HT1080 (cell line): ENCODE measurements around the gene SFMBT1. TPM values are rescaled to one million over a fixed set of nuclear protein-coding genes. Genes with fewer than 3 reads are reported as not detected.
A peak's percentile ranks its signal among the peaks of the same experiment; 100 is the strongest.
"Not testable (repeated sequence)": the region's sequence is repeated elsewhere in the genome, so short reads cannot be mapped to it uniquely, and the experiment has no call there.

Experiments
- DNase-seq: peaks from one replicate; pipeline ENCODE4 v3.0.0-alpha.2; 2015; ENCODE audit warnings: low read depth
- total RNA-seq: library from RNA; depleted of rRNA; stranded (reverse); fragments of >200 nt; shearing (Covaris generic); gene quantifications from 2 replicates; pipeline ENCODE4 v1.2.3, GENCODE V29; 2014

SFMBT1 gene
- total RNA-seq, 1 experiment from 2014 or later, result 11.8 TPM

DNA sequence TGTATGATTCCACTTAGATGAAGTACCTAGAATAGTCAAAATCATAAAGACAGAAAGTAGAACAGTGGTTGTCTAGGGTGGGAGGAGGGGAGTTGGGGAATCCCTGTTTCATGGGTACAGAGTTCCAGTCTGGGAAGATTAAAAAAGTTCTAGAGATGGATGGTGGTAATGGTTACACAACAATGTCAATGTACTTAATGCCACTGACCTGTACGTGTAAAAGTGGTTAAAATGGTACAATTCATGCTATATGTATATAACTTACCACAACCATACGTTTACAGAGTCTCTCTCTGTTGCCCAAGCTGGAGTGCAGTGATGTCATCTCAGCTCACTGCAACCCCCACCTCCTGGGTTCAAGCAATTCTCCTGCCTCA lies 6.5 kb downstream of the SFMBT1 start:
- no peak for DNase-seq

DNA sequence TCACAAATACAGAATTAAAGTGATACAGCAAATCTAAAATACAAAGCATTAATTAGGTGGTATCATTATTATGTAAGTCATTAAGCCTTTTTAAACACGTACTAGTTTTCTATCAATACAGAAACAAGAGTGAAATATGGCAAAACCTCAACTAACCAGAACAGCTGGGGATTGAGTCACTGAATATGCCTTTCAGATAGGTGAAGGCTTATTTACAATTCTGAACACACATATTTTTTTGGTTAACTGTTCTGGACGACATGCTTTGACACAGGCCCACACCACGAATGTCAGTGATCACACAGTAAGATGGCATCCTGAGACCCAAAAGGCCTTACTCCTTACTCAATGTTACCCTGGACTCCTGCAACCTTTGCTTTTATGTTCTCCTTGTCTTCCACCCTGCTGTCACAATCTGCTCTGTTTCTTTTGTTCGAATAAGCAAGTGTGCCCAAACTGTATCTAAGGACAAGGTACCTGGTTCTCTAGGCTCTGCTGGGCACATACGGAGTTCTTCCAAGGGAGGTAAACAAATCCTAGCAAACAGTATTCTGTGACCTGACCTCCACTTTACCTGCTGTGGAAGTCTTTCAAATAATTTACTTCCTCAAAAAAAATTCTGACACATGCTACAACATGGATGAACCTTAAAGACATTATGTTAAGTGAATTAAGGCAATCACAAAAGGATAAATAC lies 7.0 kb downstream of the SFMBT1 start:
- DNase-seq, result no peak

DNA sequence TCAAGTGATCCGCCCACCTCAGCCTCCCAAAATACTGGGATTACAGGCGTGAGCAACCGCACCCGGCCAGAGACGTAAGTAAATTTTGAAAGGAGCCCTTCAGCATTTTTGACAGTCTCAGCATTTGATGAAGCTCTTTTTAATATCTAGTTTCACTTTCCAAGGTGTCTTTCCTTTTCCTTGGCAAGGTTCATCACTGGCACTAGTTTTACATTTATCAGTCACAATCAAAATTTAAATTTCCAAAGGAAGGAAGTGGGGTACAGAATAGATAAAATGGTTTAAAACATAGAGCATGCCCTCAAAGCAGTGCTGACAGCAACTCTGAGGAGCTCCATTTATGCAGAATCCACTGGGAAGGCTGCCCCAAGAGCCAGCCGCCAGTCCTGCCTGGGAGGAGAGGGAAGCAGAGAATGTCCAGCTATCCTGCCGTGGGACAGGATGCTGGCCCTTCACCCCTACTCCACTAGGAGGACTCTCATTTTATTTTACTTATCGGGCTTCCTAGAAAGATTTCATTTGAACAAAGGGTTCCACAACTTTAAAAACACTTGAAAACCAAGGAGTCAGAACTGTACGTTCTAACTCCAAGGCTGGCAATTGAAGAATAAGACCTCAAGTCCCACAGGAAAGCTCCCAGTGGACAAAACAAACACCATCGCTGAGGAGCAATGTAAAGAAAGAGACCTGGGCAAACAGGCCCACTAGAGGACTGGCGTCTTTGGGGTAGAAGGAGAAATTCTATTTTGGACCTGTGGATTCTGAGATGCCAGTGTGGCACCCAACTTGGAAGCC lies 9.9 kb downstream of the SFMBT1 start:
- DNase-seq, result no peak

DNA sequence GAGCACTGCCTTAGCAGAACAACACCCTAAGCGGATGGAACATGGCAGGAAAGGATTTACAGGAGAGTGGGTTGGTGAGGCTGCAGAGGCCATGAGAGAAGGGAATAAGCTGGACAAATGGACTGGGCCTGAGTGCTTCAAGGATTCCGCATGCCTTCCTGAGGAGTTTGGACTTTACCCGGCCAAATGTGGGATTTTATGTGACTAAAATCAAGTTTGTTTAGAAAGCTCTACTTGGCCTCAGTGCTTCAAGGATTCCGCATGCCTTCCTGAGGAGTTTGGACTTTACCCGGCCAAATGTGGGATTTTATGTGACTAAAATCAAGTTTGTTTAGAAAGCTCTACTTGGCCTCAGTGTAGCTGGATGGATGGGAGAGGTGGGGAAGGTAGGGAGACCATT lies 10.9 kb downstream of the SFMBT1 start:
- DNase-seq, result not testable (repeated sequence)

DNA sequence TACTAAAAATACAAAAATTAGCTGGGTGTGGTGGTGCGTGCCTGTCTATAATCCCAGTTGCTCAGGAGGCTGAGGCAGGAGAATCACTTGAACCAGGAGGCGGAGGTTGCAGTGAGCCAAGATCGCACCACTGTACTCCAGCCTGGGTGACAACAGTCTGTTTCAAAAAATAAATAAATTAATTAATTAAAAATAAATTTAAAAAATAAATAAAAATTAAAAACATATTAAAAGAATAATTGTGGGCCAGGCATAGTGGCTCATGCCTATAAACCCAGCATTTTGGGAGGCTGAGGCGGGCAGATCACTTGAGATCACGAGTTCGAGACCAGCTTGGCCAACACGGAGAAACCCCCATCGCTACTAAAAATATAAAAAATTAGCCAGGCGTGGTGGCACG lies 11.5 kb downstream of the SFMBT1 start:
- DNase-seq, result not testable (repeated sequence)

DNA sequence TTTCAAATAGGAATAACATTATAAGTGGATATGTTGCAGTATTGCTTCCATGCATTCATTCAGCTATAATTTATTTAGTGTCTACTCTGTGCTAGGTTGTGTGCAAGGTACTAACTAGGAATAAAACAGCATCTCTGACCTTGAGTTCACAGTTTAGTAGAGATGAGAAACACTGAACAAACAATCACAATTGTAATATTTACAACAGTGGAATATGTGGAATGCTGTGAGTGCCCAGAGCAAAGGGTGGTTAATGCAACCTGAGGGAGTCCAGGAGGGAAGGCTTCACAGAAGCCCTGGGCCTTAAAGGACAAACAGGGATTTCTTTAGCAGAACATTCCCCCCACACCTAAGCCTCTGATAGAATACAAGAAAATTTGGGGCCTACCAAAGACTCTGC lies 13.3 kb downstream of the SFMBT1 start:
- DNase-seq, result no peak

DNA sequence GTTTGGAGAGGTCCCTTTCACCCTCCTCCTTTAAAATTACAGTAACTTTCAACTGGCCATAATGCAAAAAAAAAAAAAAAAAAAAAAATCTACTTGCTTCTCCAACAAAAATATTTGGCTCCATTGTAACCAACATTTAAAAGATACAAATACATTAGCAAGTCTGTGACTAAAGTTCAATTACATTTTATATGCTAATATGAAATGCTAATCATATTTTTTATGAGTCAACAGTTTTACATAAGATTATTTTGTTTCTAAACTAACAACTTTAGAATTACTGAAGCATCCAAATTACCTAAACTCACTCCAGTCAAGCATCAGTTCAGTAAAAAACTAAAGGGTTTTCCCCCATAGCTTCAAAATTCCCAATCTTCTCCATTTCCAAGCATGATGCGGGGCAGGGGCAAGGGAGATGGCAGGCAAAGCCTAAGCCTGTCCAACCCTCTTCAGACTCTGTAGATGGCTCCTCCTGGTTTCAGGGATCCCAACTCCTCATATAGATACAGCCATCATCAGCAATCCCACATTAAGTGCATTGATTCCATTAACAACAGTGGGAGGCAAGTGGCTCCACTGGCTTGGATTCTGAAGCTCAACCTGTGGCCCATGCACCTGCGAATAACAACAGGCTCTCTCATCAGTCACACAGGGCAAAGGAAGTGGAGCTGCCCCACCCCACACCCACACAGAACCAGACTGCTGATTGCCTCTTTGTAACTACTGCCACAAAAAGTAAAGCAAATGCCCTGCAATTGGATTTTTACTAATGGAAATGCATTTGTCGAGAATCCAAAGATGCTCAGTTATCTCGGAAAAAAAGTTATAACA lies 15.0 kb downstream of the SFMBT1 start:
- no peak for DNase-seq

DNA sequence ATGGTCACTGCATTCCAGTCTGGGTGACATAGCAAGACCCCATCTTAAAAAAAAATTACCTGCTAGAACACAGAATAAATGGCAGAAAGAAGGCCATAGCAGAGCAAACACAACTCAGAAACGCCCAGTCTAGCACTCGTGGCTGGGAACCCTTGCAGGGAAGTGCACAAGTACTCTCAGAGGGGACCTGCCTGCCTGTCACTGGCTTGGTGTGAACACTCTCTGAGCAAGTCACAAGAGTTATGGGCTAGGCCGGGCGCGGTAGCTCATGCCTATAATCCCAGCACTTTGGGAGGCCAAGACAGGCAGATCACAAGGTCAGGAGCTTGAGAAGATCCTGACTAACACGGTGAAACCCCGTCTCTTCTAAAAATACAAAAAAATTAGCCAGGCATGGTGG lies 17.2 kb downstream of the SFMBT1 start:
- no peak for DNase-seq

DNA sequence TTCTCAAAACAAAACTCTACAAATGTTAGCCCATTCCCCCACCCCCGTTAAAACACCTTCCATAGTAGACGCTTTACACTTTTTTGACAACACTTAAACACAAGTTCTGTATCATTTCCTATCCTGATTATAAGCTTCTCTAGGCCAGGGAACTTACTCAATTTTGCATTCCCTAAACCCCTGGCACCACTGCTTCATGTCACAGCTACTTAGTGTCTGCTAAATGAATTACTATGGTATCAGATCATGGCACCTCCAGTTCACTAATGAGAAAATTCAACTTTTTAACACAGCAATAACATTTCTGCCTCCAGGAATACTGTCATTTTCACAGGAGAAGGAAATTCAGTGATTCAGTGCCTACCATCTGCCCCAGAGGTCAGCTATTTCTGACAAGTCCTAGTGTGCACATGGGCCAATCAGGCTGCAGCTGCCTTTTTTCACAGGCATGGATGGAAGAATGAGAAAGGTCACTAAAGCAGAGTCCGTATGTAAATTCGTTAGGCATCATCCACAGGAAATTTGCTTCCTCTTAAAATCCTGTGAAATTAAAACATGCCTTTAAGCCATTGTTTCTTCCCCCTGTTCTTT lies 18.5 kb downstream of the SFMBT1 start:
- DNase-seq, result no peak

DNA sequence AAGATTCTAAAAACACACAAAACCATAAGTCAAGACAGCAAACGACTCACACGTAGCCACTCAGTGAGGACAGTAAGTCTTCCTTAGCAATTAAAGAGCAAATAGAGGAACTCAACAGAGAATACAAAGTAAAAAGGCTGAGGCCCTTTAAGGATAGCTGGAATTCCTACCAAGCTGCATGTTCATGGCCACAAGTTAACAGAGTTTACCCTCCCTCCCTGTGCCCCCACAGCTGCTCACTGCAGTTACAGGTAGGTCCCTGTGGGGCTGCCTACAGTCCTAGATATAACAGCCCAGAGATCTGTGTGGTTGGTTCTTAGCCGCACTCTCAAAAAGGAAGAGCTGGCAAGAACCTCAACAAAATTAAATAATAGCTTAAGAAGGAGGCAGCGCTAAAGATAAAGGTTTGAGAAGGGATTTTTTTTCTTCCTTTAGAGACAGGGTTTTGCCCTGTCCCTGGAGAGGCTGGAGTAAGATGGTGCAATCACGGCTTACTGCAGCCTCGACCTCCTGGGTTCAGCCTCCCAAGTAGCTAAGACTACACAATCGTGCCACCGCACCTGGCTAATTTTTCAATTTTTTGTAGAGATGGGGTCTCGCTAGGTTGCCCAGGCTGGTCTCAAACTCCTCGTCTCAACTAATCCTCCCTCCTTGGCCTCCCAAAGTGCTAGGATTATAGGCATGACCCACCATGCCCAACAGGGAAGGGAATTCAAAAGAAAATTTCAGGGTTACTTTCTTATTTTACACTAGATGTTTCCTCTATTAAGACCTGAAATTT lies 19.3 kb downstream of the SFMBT1 start:
- DNase-seq, result no peak

DNA sequence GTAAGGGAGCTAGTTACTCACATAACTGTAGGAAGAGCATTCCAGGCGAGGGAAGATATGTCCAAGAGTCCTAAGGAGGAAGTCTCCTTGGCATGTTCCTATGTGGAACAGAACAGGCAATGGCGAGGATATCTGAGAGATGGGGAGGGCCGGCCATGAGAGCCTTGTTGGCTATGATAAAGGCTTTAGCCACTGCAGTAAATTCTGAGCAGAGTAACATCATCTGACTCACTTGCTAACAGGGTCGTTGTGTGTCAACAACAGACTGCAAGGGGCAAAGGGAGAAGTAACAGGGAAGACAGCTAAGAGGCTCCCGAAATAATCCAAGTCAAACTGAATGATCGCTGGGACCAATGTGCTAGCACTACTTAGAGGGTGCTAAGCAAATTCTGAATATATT lies 21.6 kb downstream of the SFMBT1 start:
- no peak for DNase-seq

DNA sequence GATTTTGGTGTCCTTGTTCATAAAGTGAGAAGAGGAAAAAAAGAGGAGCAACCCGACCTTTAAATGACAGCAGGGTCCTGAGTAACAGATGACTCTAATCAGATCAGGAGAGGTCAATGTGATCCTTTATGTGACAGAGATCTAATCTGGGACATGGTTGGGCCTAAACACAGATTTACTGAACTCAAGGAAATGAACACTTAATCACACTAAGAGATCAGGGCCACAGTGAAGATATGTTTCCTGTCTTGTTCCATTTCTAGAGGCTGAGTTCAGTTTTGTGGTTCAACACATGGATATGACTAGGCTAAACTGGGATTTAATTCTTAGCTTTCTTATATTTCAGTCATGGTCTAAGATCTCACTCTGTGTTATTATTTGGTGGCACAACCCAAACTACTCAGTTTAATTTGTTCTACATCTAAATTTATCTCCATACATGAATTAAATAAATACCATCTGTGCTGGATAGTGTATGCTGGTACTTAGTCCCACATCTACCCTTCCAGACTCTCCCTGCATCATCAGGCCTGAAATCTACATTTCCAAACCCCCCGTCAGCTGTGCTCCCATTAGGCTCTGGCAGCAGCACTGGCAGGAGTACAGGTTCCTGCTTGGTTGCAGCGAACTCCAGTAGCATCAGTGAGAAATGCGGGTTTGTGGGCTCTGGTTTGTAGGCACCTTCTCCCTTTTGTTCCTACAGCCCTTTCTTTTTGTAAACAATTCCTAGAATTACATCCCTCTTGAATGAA lies 22.6 kb downstream of the SFMBT1 start:
- DNase-seq, result peak; percentile 41

DNA sequence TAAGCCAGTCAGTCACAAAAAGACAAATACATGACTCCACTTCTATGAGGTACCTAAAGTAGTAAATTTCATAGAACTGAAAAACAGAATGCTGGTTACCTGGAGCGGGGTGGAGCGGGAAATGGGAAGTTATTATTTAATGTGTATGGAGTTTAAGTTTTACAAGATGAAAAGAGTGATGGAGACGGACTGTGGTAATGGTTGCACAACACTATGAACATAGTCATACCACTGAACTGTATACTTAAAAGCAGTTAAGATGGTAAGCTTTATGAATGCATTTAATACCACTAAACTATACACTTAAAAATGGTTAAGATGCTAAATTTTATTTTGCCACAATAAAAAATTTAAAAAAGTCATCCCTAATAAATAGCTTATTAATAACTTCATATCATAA lies 23.2 kb downstream of the SFMBT1 start:
- DNase-seq, result no peak

DNA sequence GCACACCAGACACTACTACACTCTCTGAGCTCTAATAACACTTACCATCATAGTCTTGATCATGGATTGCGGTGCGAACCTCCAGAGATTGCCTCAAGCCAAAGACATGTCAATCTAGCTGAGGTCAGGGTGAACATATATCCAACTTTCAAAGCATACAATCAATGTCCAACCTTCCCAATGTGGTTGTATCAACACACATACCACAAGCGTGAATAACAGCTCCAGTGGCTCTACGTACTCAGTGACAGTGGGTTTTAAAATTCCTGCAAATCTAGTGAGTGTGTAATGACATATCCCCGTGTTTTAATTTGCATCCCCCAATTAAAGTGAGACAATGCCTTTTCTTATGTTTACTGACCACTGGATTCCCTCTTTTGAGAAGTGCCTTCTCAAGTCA lies 29.6 kb downstream of the SFMBT1 start:
- DNase-seq, result no peak

DNA sequence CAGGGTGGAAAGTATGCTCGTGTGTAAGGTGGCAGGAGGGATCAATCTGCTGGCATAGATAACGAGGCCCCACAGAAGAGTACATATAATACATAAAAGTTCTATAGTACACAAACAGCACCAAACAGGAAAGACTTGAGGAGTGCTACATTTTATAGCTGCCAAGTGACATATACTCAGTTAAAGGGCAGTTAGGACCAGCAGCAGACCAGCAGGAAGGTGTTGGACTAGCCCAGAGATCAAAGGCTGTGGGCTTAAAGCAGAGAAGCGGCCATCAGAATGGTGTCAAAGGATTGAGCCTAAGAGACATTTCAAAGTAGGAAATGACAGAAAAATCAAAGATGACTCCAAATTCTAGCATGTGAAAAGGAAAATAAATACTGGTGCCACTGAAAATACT lies 34.5 kb downstream of the SFMBT1 start:
- DNase-seq, result no peak

DNA sequence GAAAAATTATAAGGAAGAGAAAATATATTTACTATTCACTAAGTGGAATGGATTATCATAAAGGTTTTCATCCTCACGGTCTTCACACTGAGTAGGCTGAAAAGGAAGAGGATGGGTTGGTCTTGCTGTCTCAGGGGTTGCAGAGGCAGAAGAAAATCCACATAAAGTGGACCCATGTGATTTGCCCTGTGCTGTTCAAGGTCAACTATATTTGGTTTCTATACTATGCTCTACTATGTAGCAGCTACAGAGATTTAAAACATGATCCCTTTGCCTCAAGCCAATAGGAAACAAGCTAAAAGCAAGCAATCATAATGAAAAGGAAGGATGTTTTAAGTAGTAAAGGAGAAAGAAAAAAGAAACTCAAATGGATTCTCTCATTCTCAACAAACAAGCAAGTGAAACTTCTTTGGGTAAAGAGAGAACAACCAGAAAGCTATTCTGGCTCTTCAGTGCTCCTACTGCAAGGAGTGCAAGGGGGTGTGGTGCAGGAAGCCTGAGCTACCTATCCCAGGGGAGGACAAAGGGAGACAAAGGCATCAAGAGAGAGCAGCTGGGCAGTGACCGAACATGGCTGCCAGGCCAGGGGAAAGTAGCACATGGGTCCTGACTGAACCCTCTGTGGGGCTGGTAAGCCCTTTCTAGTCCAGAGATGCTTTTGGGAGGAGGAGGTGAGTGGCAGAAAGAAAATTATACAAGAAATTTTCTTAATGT lies 35.9 kb downstream of the SFMBT1 start:
- DNase-seq, result no peak

DNA sequence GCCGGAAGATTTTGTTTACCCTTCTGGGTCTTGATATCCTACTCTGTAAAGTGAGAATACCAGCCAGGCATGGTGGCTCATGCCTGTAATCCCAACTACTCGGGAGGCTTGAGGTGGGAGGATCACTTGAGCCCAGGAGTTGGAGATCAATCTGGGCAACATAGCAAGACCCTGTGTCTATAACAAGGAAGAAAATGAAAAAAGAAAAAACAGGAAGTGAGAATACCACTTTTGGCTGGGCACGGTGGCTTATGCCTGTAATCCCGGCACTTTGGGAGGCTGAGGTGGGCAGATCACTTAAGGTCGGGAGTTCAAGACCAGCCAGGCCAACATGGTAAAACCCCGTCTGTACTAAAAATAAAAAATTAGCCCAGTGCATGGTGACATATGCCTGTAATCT lies 36.9 kb downstream of the SFMBT1 start:
- no peak for DNase-seq

DNA sequence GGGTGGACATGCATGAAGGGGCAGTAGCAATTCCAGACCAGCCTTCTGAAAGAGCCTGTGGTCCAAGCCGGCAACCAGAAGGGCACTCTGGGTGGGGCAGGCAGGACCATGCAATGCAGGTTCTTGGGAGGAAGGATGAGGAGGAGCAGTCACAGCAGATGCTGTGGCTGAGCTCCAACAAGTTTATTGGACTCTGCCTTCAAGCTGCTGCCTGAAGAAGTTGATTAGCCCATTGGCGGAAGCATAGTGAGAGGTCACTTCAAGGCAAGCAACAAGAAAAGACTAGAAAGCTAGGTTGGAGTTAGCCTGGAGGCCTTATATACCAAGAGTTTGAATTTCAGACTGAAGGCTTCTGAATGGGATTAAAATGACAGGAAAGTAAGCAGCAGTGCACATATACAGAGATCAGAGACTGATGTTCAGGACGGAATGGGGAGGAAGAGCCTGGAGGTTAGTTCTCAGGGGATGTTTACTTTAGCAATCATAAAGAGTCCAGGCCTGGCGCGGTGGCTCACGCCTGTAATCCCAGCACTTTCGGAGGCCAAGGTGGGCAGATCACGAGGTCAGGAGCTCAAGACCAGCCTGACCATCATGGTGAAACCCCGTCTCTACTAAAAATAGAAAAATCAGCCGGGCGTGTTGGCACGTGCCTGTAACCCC lies 39.9 kb downstream of the SFMBT1 start:
- DNase-seq, result no peak

DNA sequence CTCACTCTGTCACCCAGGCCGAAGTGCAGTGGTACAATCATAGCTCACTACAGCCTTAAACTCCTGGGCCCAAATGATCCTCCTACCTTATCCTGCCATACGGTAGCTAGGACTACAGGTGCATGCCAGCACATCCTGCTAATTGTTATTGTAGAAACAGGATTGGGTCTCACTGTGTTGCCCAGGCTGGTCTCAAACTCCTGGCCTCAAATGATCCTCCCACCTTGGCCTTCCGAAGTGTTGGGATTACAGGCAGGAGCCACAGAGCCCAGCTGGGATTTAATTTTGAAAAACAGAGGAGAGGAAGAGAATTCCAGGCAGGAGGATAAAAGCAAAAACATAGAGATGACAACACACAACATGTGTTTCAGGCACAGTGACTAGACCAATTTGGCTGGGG lies 40.5 kb downstream of the SFMBT1 start:
- no peak for DNase-seq
